ENCODE results near the gene ADGRG2.
"Not testable (repeated sequence)": the region's sequence is repeated elsewhere in the genome, so short reads cannot be mapped to it uniquely, and the experiment has no call there.

ADGRG2 gene

DNA sequence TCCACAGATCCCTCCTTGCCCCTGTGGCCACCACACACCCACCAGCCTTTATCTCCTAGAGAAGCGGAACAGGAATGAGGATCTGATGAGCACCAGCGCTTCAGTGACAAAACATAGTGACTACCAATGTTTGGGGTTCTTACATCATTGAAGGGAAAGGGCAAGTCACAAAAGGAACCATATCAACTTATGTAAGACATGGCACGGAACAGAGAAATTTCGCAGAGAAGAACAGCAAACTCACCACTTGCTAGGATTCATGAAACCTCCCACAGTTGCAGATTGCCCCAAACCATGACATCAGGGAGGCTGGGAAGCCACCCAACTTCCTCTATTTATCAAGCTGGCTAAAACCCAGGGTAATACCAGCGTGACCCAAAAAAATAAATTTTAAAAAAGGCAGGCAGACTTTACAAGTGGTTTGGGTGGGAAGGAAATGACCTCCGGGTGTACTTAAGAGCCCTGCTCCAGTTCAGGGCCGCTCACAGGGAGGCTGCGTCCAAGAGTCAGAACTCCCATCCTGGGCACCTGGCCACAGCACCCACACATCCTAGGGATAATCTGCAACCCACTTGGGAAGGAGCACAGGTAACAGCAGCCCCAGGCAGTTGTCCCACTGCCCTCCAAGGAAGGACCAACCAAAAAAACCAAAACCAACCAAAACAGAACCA lies 36.0 kb downstream of the ADGRG2 start:
- DNase-seq = no peak

DNA sequence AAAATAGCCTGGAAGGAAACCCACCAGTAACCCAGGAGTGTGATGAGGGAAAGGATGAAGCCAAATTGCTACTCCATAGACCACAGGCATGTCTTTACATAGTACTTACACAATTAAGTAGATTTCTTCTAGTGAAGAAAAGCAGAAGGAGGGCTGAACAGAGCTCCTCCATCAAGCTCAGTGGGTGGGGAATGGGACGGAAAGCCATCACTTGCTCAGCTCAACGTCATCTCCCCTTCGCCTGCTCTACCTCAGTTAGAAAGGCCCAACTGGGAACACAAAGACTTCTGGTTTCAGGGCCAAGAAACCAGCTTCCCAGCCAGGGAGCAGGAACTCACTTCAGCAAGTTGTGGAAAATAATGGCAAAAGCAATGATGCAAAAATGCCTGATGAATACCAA lies 36.6 kb downstream of the ADGRG2 start:
- no peak for DNase-seq

- DNase-seq = no peak
Measured at GRCh38 chrX:19075754-19076153, 46.5 kb downstream of the ADGRG2 start.

DNA sequence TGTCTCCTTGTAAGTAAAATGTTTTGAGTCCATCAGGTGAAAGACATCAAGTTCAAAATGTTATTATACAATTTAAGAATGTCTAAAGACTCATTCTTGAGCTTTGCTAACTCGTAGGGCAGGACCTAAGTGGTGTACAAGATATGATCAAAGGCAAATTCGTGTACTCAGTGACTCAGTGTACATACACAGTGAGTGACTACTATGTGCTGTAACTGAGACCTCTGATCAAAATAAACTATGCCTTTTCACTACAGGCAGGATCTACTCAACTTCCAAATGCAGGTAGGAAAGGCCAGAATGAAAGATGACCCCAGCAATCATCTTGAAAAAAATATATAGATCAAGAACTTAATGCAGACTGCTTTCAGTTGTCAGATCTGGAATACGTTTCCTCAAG lies 49.9 kb downstream of the ADGRG2 start:
- DNase-seq = no peak

DNA sequence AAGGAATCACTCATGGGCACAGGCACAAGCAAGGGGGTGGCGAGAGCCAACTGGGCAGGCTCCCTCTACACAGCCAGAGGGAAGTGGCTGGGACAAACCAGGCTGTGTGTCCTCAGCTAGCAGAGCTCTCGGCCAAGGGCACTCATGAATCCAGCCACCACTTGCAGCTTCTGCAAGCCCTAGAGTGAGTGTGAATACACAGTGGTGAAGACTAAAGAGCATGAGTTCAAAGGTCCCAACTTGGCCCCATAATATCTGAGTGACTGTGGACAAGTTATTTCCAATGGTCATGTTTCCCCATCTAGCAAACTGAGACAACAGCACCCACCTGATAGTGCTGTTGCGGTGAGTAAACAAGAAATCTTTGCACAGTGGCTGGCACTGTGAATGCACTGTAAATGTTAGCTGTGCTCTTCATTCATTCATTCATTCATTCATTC lies 51.7 kb downstream of the ADGRG2 start:
- no peak for DNase-seq

GRCh38 chrX:19066987-19067386 lies 55.3 kb downstream of the ADGRG2 start:
- DNase-seq = not testable (repeated sequence)

GRCh38 chrX:19065535-19065934 lies 56.7 kb downstream of the ADGRG2 start:
- no peak for DNase-seq

GRCh38 chrX:19064175-19064574 lies 58.1 kb downstream of the ADGRG2 start:
- DNase-seq = no peak

DNA sequence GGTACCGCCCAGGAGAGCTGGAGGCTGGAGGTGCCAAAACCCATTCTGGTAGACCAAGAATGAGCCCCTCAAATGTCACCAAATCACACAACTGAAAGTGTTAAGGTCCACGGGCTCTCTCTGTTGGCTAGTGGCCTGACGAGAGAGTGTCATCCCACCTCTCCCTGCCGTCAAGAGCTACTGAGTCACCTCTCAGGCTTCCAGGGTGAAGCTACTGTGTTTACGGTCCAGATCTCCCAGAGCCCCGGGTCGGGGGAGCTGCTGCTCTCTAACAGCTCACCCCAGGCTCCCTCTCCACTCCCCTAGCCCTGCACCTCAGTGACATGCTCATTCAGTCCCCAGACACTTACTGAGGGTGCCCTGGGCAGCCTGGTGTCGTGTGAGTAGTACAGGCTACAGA lies 59.2 kb downstream of the ADGRG2 start:
- no peak for DNase-seq

GRCh38 chrX:19059067-19059466 lies 63.2 kb downstream of the ADGRG2 start:
- DNase-seq = no peak

- no peak for DNase-seq
Measured at GRCh38 chrX:19057856-19058255, 64.4 kb downstream of the ADGRG2 start.

DNA sequence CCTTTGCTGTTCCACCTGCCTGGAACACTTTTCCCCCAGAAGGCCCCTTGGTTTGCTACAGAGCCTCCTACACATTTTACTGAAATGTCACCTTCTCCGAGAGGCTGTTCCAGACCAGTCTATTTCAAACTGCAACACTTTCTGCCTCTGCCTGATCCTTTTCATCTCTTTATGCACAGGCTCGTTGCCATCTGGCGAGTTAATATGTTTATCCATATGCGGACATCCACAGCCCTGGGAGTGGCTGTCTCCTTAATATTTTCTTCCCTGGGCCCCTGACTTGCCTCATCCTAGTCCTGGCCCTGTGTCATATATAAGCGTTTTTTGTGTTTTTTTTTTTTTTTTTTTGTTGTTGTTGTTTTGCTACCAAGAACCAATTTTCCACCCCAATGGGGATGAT lies 73.2 kb downstream of the ADGRG2 start:
- DNase-seq = no peak

GRCh38 chrX:19046343-19047215 lies 75.7 kb downstream of the ADGRG2 start:
- no peak for DNase-seq

- DNase-seq = no peak
Measured at GRCh38 chrX:19040373-19040772, 81.9 kb downstream of the ADGRG2 start.

GRCh38 chrX:19034025-19034424 lies 88.2 kb downstream of the ADGRG2 start:
- no peak for DNase-seq

DNA sequence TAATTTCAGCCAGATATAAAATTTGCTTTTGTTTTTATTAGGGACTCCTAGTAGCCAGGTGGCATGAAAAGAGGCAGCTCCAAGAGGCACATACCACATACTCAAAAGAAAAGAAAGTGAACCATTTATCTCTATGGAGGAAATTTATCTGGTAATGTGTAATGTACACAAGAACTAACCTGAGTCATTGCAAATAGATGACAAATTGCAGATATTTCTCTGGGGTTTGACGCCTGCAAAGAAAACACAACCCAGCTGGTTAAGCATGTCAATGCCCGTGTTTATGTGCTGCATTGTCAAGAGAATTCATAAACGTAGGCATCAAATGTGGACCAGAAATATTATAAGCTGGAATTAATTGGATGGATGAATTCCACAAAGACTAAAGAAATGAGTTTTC lies 91.5 kb downstream of the ADGRG2 start:
- DNase-seq = no peak

- DNase-seq = no peak
Measured at GRCh38 chrX:19028560-19028959, 93.7 kb downstream of the ADGRG2 start.

GRCh38 chrX:19024366-19024765 lies 97.9 kb downstream of the ADGRG2 start:
- no peak for DNase-seq

GRCh38 chrX:19019996-19020395 lies 102.3 kb downstream of the ADGRG2 start:
- DNase-seq = no peak

- peak; percentile 37 for DNase-seq
Measured at GRCh38 chrX:19017271-19017670, 105.0 kb downstream of the ADGRG2 start.

GRCh38 chrX:19016614-19017013 lies 105.7 kb downstream of the ADGRG2 start:
- DNase-seq = not testable (repeated sequence)

DNA sequence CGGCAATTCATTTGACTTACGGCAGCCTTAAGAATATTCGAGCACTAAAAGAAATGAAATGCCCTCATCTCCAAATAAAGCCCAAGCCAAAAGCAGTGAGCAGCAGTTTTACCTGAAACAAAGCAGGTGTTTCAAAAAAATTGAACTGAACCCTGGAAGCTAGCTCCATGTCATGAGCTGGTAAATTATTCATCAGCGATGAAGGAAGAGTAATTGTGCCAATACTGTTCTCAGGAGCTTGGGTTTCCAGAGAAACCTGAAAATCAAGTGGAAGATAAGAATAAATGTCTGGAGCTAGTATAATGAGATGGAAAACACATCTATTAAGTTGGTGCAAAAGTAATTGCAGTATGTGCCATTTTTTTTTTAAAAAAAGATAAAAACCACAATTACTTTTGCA lies 114.4 kb downstream of the ADGRG2 start:
- no peak for DNase-seq

- no peak for DNase-seq
Measured at GRCh38 chrX:19007011-19007410, 115.3 kb downstream of the ADGRG2 start.

DNA sequence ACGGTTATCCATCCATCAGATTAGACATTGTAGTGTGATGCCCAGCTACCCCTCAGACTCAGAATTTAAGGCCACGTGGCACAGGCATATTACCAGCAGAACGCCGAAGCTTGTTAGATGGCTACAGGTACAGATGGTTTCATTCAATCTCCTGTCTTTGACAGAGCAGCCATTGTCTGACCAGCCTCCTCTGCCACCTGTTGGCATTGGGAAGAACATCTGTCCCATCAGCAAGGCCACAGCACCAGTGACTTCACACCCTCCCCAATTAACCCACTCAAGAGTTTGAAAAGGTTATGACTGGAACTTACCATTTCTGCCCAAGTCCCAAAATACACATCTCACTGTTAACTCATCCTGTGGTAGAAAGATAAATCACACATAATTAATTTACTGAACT lies 116.4 kb downstream of the ADGRG2 start:
- DNase-seq = no peak
